ENCODE data around the gene CSF1R. TPM values are rescaled to one million over a fixed set of nuclear protein-coding genes. Genes with fewer than 3 reads are reported as not detected.

The CSF1R gene
- total RNA-seq (2014; rRNA removed; shearing (Covaris generic); ENCODE audit: low replicate concordance) = 0.26 TPM in 1 of 2 replicates, not detected in the other

GRCh38 chr5:150085950-150086715 is at the start of gene CSF1R:
Gene CSF1R (minus strand): TSS chr5:150086554. CDS start chr5:150086427, 127 bp downstream.
- H3K4me3 ChIP-seq = no peak within 1 kb of the TSS
- peaks cover 51% of the 10 kb centered on the region for H3K27me3 ChIP-seq
- no peaks in the 10 kb centered on the region for H3K36me3 ChIP-seq
- no peaks in the 10 kb centered on the region for H3K9me3 ChIP-seq
- no peak for DNase-seq

DNA sequence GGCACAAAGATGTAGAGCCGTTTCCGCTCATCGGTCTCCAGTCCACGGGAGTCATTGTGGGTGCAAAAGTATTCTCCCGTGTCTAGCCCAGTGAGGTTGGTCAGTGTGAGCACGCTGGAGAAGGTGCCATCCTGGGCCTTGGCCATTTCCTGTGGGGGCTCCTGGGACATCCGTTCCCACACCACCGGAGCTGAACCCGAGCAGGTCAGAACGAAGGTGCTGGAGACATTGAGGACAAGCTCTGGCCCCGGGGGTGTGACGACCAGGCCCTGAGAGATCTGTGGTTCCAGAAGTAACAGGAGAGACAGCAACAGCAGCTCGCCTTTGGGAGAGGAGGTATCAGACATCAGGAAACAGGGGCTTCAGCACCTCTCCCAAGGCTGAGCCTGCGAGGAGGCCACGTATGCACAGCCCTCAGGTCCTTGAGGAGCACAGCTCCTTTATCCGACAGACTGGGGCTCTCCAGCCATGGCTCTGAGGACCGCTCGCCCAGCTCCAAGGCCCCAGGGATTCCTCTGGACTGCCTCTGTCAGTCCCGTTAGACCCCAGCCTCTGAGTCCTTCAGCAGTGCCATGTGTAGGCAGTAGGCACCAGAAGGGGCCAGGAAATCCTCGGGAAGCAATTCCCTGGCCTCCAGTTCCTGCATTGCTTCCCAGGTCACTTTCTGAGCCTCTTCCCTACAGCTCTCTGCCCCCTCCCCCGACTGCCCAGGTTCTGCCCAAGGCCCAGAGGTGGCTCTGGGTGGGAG is 49.4 kb upstream of the CSF1R start:
- Histone ChIP-seq H3K9me3 (no peaks in the 10 kb centered on the region), H3K36me3 (peaks cover 12% of the 10 kb centered on the region), H3K27me3 (no peaks in the 10 kb centered on the region), H3K4me3 (no peak overlapping the region)
- DNase-seq = no peak

DNA sequence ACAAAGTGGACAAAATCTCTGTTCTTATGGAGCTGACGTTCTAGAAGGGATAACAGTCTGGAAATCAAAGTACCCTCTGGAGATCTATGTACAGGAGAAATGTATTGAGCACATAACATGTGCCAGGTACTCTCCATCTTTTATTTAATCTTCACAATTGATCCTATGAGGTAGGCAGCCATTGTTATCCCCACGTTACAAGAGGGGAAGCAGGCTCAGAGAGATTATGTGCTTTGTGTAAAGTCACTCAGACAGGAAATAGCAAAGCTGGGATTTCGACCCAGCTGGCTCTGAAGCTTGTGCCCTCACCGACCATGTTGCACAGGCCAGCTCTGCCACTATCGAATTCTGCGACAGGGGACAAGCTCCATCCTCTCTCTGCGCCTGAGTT is 47.8 kb upstream of the CSF1R start:
- DNase-seq = no peak
- no peak overlapping the region for H3K4me3 ChIP-seq
- H3K36me3 ChIP-seq = peaks cover 24% of the 10 kb centered on the region
- no peaks in the 10 kb centered on the region for H3K9me3 ChIP-seq
- H3K27me3 ChIP-seq = no peaks in the 10 kb centered on the region

DNA sequence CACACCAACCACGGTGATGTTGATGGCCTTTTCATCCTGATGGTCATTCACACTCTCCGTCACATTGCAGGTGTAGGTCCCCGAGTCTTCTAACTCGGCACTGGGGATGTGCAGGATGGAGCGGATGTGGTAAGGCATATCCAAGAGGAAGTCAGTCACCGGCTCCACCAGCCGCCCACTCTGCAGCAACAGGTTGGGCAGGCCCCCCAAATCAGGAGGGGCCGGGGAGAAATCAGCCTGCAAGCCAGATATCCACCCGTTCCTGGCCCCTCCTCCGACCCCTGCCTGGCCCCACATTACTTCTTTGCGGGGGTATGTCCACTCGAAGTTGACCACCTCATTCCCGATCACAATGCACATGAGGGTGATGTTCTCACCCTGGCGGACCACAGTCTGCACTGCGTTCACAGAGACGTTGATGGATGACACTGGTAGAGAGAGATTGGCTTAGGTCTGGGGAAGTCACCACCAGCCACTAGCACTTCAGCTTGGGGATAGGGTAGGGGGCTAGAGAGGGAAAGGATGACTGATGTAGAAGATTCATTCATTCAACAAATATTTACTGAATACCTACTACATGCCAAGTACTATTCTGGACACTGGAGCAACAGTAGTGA is 47.3 kb upstream of the CSF1R start:
- H3K9me3 ChIP-seq = no peaks in the 10 kb centered on the region
- no peak overlapping the region for H3K4me3 ChIP-seq
- no peak for DNase-seq
- no peaks in the 10 kb centered on the region for H3K27me3 ChIP-seq
- peaks cover 29% of the 10 kb centered on the region for H3K36me3 ChIP-seq

GRCh38 chr5:150132740-150133139 is 46.4 kb upstream of the CSF1R start:
- DNase-seq = no peak
- no peaks in the 10 kb centered on the region for H3K9me3 ChIP-seq
- no peaks in the 10 kb centered on the region for H3K27me3 ChIP-seq
- peaks cover 27% of the 10 kb centered on the region for H3K36me3 ChIP-seq
- no peak overlapping the region for H3K4me3 ChIP-seq

DNA sequence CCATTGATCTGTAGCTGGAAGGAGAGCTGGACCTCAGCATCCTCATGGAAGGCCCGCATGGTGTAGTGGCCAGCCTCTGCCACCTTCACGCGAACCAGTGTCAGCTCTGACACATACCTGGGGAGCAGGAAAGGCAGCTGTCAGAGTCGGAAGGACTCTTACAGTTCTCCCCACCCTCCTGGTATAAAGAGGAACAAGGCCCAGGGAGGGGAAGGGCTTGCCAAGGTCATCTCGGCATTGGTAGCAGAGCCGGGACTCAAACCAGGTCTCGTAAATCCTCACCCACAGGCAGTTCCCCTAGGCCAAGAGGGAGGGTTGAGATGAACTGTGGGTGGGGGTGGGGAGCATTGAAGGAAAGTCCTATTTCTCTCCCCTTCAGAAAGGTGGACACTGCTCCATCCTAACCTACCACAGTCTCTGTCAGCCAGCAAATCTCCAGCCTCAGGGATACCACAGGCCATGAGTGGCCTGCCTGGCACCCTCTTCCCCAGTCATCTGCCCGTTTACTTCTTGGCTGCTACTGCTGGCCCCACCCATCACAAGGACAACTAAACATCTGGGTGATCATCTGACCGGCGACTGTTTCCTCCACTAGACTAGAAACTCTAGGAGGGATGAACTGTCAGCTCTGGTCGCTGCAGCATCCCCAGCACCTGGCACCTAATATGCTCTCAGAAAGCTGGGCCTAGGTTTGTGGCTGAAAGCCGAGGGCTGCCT is 45.8 kb upstream of the CSF1R start:
- peak; percentile 68 for DNase-seq
- H3K36me3 ChIP-seq = peaks cover 27% of the 10 kb centered on the region

DNA sequence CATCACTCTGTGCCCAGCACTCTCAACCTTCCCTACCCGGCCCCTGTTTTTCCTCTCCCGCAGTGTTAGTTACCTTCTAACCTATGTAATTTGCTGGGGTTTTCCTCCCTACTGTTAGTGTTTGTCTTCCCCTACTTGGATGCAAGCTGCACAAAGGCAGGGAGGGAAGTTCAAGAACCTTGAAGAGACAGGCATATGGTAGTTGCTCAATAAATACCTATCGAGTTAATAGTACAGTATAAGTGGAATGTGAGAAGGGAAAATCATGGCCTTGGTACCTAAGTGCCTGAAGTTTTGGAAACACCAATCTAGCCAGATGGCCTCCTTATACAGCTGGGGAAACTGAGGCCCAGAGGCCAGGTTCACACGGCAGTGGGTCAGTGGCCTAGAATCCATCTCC is 45.1 kb upstream of the CSF1R start:
- Histone ChIP-seq H3K36me3 (peaks cover 26% of the 10 kb centered on the region), H3K4me3 (no peak overlapping the region), H3K27me3 (no peaks in the 10 kb centered on the region), H3K9me3 (no peaks in the 10 kb centered on the region)
- no peak for DNase-seq

More for the DNA sequence above, 45.8 kb upstream of the CSF1R start:
- Histone ChIP-seq H3K9me3 (no peaks in the 10 kb centered on the region), H3K4me3 (no peak overlapping the region), H3K27me3 (no peaks in the 10 kb centered on the region)

DNA sequence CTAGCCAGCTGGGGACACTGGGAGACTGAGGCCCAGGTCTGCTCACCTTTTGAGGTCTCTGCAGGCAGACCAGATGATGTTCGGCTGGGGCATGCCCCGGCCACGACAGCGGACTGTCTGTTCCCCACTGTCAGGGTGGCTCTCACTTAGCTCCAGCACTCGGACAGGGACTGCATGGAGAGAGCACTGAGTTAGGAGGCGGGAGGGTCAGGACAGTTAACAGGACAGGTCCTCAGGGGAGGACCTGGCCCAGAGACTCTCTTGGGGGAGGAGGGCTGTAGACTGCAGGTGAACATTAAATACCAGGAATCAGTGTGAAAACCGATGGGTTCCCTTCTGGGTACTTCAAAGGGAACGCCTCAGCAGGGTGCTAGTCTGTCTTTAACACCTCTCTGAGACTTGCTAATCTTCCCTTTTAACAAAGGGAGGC is 44.2 kb upstream of the CSF1R start:
- no peak for DNase-seq
- Histone ChIP-seq H3K36me3 (peaks cover 28% of the 10 kb centered on the region), H3K27me3 (no peaks in the 10 kb centered on the region), H3K9me3 (no peaks in the 10 kb centered on the region), H3K4me3 (no peak overlapping the region)

GRCh38 chr5:150129813-150130492 is 43.6 kb upstream of the CSF1R start:
- Histone ChIP-seq H3K27me3 (no peaks in the 10 kb centered on the region), H3K4me3 (no peak overlapping the region), H3K9me3 (no peaks in the 10 kb centered on the region), H3K36me3 (peaks cover 31% of the 10 kb centered on the region)
- peak; percentile 66 for DNase-seq

GRCh38 chr5:150129454-150129812 is 43.1 kb upstream of the CSF1R start:
- H3K36me3 ChIP-seq = peaks cover 31% of the 10 kb centered on the region
- H3K27me3 ChIP-seq = no peaks in the 10 kb centered on the region
- no peak for DNase-seq
- H3K9me3 ChIP-seq = no peaks in the 10 kb centered on the region
- no peak overlapping the region for H3K4me3 ChIP-seq

DNA sequence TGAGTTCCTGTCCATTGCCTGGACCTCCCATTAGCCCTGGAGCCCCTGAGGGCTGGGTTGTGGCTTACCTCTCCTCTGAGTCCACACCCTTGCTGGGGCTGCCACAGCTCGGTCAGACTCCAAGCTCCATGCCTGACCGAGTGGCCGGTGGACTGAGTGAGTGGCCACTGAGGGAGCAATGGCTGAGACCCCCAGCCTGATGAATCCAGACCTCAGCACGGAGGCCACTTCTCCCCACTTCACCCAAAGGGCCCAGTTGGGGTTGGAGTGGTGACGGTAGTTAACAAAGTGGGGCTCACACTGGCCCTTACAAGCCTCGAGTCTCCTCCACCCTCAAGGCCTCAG is 40.5 kb upstream of the CSF1R start:
- Histone ChIP-seq H3K27me3 (no peaks in the 10 kb centered on the region), H3K36me3 (peaks cover 38% of the 10 kb centered on the region), H3K4me3 (no peak overlapping the region), H3K9me3 (no peaks in the 10 kb centered on the region)
- no peak for DNase-seq

DNA sequence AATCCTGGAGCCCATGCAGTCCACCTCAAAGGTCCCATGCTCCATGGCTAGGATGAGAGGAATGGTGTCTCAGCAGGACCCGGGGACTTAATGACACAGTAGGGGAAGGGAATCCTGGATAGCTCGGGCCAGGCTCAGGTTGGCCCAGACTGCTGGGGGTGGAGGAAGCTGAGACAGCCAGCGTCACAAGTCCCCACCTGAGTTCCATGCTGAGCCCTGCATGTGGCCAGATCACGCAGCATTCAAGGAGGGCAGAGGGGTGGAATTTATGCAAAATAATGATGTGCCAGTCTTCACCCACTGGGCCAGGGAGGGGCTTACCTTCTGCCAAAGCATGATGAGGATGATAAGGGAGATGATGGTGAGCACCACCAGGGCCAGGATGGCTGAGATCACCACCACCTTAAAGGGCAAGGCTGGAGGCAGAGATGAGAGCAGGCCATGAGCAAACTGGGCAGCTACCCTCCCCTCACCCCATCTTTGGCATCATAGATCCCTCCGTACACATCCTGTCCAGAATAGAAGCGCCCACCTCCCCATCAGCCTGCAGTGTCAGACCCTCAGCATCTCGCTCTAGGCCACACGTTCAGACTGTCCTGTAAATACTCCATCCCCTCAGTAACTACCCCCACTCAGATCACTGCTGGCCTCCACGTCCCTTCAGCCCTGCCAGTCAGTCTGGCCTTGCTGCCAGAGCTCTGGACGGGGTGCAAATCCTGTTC is 40.0 kb upstream of the CSF1R start:
- no peaks in the 10 kb centered on the region for H3K9me3 ChIP-seq
- no peak overlapping the region for H3K4me3 ChIP-seq
- DNase-seq = no peak
- no peaks in the 10 kb centered on the region for H3K27me3 ChIP-seq
- H3K36me3 ChIP-seq = peaks cover 40% of the 10 kb centered on the region

DNA sequence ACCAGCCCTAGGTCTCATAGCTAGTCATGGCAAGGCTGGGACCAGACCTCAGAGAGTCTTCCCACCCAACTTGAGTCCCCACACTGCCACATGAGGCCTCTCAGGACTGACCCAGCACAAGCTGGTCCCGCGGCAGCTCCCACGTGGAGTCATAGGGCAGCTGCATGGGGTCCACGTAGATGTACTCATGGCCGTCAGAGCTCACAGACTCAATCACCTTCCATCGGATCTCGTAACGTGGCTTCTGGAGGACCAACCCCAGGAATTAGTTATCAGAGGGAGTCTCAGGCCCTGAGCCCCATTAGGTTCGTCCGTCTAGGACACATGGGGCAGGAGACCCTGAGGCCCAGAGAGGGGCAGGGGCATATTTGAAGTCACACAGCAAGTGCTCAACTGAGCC is 39.0 kb upstream of the CSF1R start:
- peaks cover 33% of the 10 kb centered on the region for H3K36me3 ChIP-seq

DNA sequence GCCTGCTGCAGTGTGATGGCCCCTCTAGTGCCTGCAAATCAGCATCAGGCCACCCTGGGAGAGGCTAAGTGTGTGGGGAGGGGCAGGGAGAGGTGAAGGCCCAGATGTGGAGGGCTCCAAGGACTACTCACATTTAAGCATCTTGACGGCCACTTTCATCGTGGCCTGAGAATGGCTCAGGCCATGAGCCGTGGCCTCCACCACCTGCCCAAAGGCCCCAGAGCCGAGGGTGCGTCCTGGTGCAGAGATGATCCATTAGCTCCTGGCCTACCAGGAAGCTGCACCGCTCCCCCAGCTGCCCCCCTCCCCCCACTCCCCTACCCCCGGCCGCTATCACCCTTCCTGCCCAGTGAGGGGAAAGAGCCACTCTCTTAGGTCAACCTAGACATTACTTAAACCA is 38.2 kb upstream of the CSF1R start:
- no peaks in the 10 kb centered on the region for H3K27me3 ChIP-seq
- no peak for DNase-seq
- H3K9me3 ChIP-seq = no peaks in the 10 kb centered on the region
- no peak overlapping the region for H3K4me3 ChIP-seq
- H3K36me3 ChIP-seq = peaks cover 28% of the 10 kb centered on the region

More for the DNA sequence above, 39.0 kb upstream of the CSF1R start:
- Histone ChIP-seq H3K27me3 (no peaks in the 10 kb centered on the region), H3K9me3 (no peaks in the 10 kb centered on the region), H3K4me3 (no peak overlapping the region)
- no peak for DNase-seq

GRCh38 chr5:150124111-150124557 is 37.8 kb upstream of the CSF1R start:
- DNase-seq = no peak
- Histone ChIP-seq H3K9me3 (no peaks in the 10 kb centered on the region), H3K4me3 (no peak overlapping the region), H3K36me3 (peaks cover 26% of the 10 kb centered on the region), H3K27me3 (no peaks in the 10 kb centered on the region)

DNA sequence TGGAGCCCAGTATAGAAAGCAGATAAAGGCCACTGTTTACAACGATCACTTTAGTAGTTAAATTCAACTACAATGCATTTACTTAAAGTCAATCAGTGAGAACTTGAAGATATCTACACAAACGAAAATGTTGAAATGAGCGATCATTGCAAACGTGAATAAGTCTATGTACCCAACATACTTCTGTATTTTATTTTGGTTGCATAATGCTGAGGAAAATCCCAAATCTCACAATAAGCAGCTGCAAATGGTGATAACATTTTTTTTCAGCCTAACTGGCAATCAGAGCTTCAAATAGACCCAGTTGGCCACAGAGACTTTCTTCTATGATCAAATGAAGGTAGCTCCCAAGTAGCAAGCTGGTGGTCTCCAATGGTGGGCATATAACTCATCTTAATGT is 37.2 kb upstream of the CSF1R start:
- H3K27me3 ChIP-seq = no peaks in the 10 kb centered on the region
- H3K36me3 ChIP-seq = peaks cover 26% of the 10 kb centered on the region

More for the DNA sequence above, 37.2 kb upstream of the CSF1R start:
- no peaks in the 10 kb centered on the region for H3K9me3 ChIP-seq
- H3K4me3 ChIP-seq = no peak overlapping the region
- no peak for DNase-seq
